Testis (tissue), 2 donors: ENCODE data around the gene FMNL3.

ENCODE experiments used
- POLR2A ChIP-seq: fragments of 450-650 bp; IDR thresholded peaks from one replicate; pipeline ENCODE4 v1.6.1; 2017; ENCODE audit warnings: antibody characterized with exemption, mild to moderate bottlenecking, moderate library complexity
- TF ChIP-seq, protein P1 (sequence below), 3 experiments: fragments of 450-650 bp in 2 of 3; fragments of 200-600 bp in 1 of 3; sonication (generic) in 1 of 3; IDR thresholded peaks; one replicate each; pipeline ENCODE4 v1.5.1; 2016 to 2019; ENCODE audit warnings: antibody characterized with exemption in 3 of 3, mild to moderate bottlenecking in 2 of 3, moderate library complexity in 1 of 3

DNA sequence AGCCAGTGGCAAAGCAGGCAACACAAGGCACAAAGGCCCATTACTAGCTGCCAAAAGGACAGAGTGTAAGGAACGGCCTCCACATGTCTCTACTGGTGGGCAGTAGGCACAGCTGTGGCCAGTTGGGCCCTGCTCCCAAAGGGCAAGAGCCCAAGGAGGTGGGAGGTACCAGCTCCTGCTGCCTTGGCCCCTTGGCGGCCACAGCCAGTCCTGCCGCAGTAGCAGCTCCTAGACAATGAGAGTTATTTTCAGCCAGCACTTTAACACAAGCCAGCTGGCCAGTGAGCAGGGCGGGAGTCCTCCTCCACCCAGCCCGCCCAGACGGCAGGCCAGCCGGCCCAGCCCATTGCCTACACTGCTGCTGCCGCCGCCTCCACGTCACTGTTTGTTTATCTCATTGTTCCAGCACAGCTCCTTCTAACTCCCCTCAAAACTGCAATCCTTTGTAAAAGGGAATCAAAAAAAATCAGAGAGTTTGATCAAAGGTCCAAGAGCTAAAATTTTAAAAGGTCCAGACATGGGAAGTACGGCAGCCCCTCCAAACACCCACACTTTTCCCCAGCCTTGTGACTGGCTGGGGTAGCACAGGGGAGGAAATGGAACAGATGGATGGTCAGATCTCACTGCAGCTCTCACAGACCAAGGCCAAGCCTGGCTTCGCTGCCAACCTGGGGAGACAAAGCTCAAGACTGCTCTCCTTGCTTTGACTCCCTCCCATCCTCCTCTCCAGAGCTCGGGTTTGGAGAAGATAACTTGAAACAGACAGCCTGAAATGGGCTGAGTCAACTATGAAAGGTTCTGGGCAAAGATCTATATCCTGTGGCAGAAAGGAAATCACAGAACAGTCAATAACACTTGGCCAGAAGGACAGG, 33.5 kb downstream of the FMNL3 start:
- TF ChIP-seq POLR2A = peak; percentile 43
- TF ChIP-seq, protein P1, sequence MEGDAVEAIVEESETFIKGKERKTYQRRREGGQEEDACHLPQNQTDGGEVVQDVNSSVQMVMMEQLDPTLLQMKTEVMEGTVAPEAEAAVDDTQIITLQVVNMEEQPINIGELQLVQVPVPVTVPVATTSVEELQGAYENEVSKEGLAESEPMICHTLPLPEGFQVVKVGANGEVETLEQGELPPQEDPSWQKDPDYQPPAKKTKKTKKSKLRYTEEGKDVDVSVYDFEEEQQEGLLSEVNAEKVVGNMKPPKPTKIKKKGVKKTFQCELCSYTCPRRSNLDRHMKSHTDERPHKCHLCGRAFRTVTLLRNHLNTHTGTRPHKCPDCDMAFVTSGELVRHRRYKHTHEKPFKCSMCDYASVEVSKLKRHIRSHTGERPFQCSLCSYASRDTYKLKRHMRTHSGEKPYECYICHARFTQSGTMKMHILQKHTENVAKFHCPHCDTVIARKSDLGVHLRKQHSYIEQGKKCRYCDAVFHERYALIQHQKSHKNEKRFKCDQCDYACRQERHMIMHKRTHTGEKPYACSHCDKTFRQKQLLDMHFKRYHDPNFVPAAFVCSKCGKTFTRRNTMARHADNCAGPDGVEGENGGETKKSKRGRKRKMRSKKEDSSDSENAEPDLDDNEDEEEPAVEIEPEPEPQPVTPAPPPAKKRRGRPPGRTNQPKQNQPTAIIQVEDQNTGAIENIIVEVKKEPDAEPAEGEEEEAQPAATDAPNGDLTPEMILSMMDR (IDR thresholded peaks at IDR 0.05) = peak; percentile 28 to 65 (median 64)
